ENCODE measurements around the gene GREB1.

DNA sequence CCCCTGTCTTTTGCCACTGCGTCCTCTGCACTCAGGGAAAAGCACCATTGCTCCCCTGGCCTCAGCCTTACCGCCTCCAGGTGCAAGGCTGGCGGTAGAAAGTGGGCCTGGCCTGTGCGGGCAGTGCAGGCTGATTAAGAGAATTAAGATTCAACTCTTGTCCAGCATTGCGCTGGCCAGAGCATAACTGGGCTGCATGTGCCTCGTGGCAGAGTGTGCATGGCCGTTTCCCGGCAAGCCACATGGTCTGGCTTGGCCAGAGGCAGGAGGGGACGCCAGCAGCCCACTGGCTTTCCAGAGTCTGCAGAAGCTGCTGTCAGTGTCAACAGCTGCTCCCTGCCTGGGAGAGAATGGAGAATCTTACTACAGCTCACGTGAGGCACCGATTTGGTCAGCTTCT lies 123.8 kb downstream of the GREB1 start:
- TF ChIP-seq, protein P1, sequence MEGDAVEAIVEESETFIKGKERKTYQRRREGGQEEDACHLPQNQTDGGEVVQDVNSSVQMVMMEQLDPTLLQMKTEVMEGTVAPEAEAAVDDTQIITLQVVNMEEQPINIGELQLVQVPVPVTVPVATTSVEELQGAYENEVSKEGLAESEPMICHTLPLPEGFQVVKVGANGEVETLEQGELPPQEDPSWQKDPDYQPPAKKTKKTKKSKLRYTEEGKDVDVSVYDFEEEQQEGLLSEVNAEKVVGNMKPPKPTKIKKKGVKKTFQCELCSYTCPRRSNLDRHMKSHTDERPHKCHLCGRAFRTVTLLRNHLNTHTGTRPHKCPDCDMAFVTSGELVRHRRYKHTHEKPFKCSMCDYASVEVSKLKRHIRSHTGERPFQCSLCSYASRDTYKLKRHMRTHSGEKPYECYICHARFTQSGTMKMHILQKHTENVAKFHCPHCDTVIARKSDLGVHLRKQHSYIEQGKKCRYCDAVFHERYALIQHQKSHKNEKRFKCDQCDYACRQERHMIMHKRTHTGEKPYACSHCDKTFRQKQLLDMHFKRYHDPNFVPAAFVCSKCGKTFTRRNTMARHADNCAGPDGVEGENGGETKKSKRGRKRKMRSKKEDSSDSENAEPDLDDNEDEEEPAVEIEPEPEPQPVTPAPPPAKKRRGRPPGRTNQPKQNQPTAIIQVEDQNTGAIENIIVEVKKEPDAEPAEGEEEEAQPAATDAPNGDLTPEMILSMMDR (IDR thresholded peaks at IDR 0.05; ENCODE audit: low read depth, low read length) = no peak
- TF ChIP-seq EZH2phosphoT487 (IDR thresholded peaks at IDR 0.05; ENCODE audit: low read depth) = no peak

Measured in OCI-LY3 (cell line).